ENCODE results near the gene THRSP.
A peak's percentile ranks its signal among the peaks of the same experiment; 100 is the strongest.
"Not testable (repeated sequence)": the region's sequence is repeated elsewhere in the genome, so short reads cannot be mapped to it uniquely, and the experiment has no call there.

The THRSP gene

GRCh38 chr11:78083021-78083420 lies 19.4 kb downstream of the THRSP start:
- TF ChIP-seq CTCF (IDR thresholded peaks at IDR 0.05; ENCODE audit: extremely low read depth, missing control alignments) = no peak
- DNase-seq (ENCODE audit: low spot score) = no peak

- DNase-seq (ENCODE audit: low spot score) = not testable (repeated sequence)
Measured at GRCh38 chr11:78084506-78084905, 20.8 kb downstream of the THRSP start.

GRCh38 chr11:78085972-78086371 lies 22.3 kb downstream of the THRSP start:
- TF ChIP-seq CTCF (IDR thresholded peaks at IDR 0.05; ENCODE audit: extremely low read depth, missing control alignments) = no peak
- no peak for DNase-seq (ENCODE audit: low spot score)

GRCh38 chr11:78086521-78087074 lies 22.9 kb downstream of the THRSP start:
- not testable (repeated sequence) for DNase-seq (ENCODE audit: low spot score)

- DNase-seq (ENCODE audit: low spot score) = peak; percentile 21
- TF ChIP-seq CTCF (IDR thresholded peaks at IDR 0.05; ENCODE audit: extremely low read depth, missing control alignments) = no peak
Measured at GRCh38 chr11:78094250-78094649, 30.6 kb downstream of the THRSP start.

GRCh38 chr11:78097666-78098385 lies 34.2 kb downstream of the THRSP start:
- no peak for DNase-seq (ENCODE audit: low spot score)
- no peak for TF ChIP-seq CTCF (IDR thresholded peaks at IDR 0.05; ENCODE audit: extremely low read depth, missing control alignments)

GRCh38 chr11:78099666-78100065 lies 36.0 kb downstream of the THRSP start:
- no peak for TF ChIP-seq CTCF (IDR thresholded peaks at IDR 0.05; ENCODE audit: extremely low read depth, missing control alignments)
- no peak for DNase-seq (ENCODE audit: low spot score)

GRCh38 chr11:78100261-78100660 lies 36.6 kb downstream of the THRSP start:
- no peak for TF ChIP-seq CTCF (IDR thresholded peaks at IDR 0.05; ENCODE audit: extremely low read depth, missing control alignments)
- DNase-seq (ENCODE audit: low spot score) = no peak

All from GM20000 (cell line).